ENCODE measurements around the gene ACOD1. TPM values are rescaled to one million over a fixed set of nuclear protein-coding genes. Genes with fewer than 3 reads are reported as not detected.
"Not testable (repeated sequence)": the region's sequence is repeated elsewhere in the genome, so short reads cannot be mapped to it uniquely, and the experiment has no call there.

ACOD1 gene
- total RNA-seq, 2 experiments from 2014 or later: not detected

- H3K27ac Mint-ChIP-seq; H3K4me1 Mint-ChIP-seq; DNase-seq; POLR2A ChIA-PET; H3K4me3 Mint-ChIP-seq; H3K36me3 Mint-ChIP-seq; H3K27me3 Mint-ChIP-seq; ATAC-seq (ENCODE audit: low read depth): not testable (repeated sequence)
- H3K9me3 Mint-ChIP-seq: peaks cover 18% of the 10 kb centered on the region
Observed at GRCh38 chr13:76959734-76960133, 11.4 kb downstream of the ACOD1 start.

DNA sequence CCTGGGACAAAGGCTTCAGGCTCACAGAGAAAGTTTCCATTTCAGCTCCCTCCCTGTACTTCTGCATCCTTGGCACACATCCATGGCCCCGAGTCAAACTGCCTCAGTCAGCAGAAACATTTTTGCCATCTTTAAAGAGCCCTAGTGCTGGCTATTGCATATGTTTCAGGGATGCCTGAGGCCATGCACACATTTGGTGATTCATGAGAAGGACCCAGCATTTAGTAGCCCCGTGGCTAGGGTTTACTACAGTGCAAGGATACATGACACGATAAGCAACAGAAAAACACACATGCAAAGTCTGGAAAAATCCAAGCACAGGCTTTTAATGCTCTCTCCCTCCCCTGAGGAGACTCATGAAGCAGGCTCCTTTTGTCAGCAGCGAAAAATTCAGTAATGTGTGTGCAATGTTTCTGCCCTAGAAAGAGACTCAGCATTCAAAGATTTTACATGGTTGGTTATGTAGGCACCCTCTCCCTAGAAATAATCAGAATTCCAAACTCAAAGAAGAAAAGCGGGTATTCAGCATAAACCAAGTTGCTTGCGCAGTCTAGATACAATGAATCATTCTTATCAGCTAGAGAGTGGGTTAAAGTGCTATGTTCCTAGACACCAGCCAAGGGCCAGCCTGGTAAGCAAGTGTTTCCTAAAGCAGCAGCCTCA lies 17.6 kb downstream of the ACOD1 start:
- peaks cover 4% of the 10 kb centered on the region for H3K9me3 Mint-ChIP-seq
- POLR2A ChIA-PET: no interaction called here
- H3K27ac Mint-ChIP-seq: no peak overlapping the region
- peaks cover 2% of the 10 kb centered on the region for H3K36me3 Mint-ChIP-seq
- peaks cover 2% of the 10 kb centered on the region for H3K4me1 Mint-ChIP-seq
- DNase-seq (no peak), ATAC-seq (ENCODE audit: low read depth) (no peak)
- no peak overlapping the region for H3K4me3 Mint-ChIP-seq
- peaks cover 9% of the 10 kb centered on the region for H3K27me3 Mint-ChIP-seq

- no peak for DNase-seq
- Mint-ChIP-seq H3K36me3 (no peaks in the 10 kb centered on the region), H3K4me3 (no peak overlapping the region), H3K4me1 (peaks cover 2% of the 10 kb centered on the region), H3K27ac (no peak overlapping the region), H3K9me3 (peaks cover 1% of the 10 kb centered on the region), H3K27me3 (peaks cover 16% of the 10 kb centered on the region)
- ATAC-seq (ENCODE audit: low read depth): no peak
- POLR2A ChIA-PET: no interaction called here
Observed at GRCh38 chr13:76967031-76967430, 18.7 kb downstream of the ACOD1 start.

GRCh38 chr13:76968041-76968440 lies 19.7 kb downstream of the ACOD1 start:
- Mint-ChIP-seq H3K27me3 (peaks cover 22% of the 10 kb centered on the region), H3K36me3 (no peaks in the 10 kb centered on the region), H3K9me3 (peaks cover 1% of the 10 kb centered on the region), H3K27ac (no peak overlapping the region), H3K4me1 (peaks cover 2% of the 10 kb centered on the region), H3K4me3 (no peak overlapping the region)
- DNase-seq (no peak), ATAC-seq (ENCODE audit: low read depth) (no peak)
- POLR2A ChIA-PET: no interaction called here

DNA sequence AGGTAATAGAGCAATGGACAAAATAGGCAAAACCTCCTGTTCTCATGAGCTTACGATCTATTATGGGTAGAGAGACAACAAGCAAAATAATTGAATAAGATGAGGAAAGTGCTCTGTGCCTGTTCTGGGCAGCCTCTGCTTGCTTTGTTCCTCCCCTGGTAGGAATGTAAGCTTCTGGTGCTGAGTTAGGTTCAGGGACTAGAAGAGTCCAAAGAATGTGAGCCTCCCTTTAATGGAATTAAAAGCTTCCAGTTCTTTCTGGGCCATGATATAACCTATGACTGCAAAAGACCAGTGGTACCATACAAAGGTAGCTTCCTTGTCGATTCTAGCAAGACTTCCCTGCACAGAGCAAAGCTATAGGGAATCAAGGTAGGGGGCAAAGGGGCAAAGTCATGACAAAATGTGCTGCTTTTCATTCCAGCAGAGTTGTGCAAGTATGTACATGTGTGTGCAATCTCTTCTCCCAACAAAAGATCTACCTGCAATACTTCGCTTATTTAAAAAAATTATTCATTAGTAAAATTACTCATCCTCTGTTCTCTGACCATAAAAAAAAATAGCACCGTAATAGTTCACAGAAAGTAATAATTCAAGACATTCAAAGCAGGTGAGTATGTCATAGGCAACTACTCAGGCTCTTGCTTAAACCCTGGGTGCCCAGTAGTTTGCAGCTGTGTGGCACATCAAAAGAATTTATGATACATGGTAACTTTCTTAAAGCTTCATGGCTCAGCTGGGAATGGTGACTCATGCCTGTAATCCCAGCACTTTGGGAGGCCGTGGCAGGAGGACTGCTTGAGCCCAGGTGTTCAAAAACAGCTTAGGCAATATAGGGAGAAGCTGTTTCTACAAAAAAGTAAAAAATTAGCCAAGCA lies 21.4 kb downstream of the ACOD1 start:
- H3K27me3 Mint-ChIP-seq: peaks cover 33% of the 10 kb centered on the region
- POLR2A ChIA-PET: no interaction called here
- no peaks in the 10 kb centered on the region for H3K36me3 Mint-ChIP-seq
- H3K27ac Mint-ChIP-seq: no peak overlapping the region
- no peak overlapping the region for H3K4me3 Mint-ChIP-seq
- ATAC-seq (ENCODE audit: low read depth): no peak
- H3K9me3 Mint-ChIP-seq: no peaks in the 10 kb centered on the region
- no peak for DNase-seq
- H3K4me1 Mint-ChIP-seq: peaks cover 2% of the 10 kb centered on the region

DNA sequence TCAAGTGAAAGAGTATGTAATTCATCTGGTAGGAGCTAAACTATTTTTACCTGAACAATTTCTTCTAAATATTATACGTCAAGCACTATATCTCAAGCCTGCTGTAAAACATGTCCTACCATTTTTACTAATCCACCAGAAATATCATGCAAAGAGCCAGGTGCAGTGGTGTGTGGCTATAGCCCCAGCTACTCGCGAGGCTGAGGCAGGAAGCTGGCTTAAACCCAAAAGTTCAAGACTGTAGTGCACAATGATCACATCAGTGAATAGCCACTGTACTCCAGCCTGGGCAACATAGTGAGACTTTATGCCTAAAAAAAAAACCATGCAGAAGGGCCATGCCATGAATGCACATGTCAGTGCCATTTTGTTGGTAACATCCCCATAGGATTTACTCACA lies 22.9 kb downstream of the ACOD1 start:
- no peak overlapping the region for H3K27ac Mint-ChIP-seq
- H3K4me3 Mint-ChIP-seq: no peak overlapping the region
- H3K4me1 Mint-ChIP-seq: no peaks in the 10 kb centered on the region
- peaks cover 35% of the 10 kb centered on the region for H3K27me3 Mint-ChIP-seq
- no peak for ATAC-seq (ENCODE audit: low read depth)
- no peaks in the 10 kb centered on the region for H3K9me3 Mint-ChIP-seq
- no peaks in the 10 kb centered on the region for H3K36me3 Mint-ChIP-seq
- POLR2A ChIA-PET: no interaction called here
- DNase-seq: no peak

DNA sequence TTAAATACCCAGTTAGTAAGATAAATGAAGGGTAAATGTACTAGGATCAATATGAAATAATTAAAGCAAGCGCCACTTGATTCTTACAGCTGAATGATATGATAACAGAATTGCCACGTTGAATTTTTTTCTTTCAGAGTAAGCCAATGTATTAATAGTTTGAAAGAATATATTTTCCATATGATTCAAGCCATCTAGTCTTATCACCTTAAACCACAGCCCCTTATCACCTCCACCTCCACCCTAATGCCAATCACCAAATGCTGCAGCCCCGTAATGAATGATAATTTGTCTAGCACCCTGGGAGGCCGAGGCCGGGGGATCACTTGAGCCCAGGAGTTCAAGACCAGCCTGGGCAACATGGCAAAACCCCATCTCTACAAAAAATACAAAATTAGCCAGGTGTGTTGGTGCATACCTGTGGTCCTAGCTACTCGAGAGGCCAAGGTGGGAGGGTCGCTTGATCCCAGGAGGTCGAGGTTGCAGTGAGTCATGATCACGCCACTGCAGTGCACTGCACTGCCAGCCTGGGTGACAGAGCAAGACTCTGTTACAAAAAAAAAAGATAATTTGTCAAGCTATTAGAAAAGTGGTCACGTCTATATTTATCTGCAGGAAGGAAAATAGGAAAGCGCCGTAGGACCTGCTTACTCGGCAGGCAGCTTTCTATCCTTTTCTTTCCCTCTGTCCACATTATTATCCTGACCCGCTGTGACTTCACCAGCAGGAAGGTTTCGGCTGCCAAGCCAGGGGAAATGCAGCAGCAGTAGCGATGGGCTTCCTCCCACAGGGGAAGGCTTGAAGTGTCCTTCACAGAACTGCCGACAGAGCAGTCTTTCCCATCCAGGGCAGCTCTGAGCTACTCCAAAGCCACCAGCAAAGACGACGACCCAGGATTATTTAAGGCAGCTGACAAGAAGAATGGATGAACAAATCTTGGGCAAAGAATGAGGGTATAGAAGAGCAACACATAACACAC lies 23.8 kb downstream of the ACOD1 start:
- POLR2A ChIA-PET: no interaction called here
- H3K9me3 Mint-ChIP-seq: no peaks in the 10 kb centered on the region
- H3K27me3 Mint-ChIP-seq: peaks cover 42% of the 10 kb centered on the region

DNA sequence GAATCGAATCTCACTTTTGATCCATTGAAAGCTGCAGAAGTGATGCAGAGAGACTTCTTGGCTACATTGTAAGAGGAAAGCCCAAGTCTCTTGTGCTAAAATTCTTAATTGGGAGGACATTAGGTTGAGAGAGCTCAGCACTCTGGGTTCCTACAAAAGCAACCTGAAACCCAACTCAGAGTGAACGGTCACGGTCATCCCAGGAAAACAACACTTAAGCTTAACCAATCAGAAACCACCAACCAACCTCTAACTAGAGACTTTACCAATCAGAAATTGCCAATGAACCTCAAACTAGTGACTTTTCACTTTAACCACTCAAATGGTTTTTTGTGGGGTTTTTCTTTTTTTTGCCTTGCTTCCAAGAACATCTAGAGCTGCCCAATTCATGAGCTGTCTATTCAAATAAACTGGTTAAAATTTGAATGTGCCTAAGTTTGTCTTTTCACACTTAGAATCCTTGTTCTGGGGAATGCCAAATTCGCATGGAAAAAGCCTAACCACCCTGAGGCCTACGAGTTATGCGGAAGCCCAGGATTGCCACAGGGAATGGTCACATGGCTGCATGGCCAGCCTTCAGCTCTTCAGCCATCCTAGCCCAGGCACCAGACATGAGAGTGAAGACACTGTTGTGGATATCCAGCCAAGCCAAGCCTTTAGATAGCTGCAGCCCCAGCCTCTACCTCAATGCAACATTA lies 25.8 kb downstream of the ACOD1 start:
- Mint-ChIP-seq H3K9me3 (no peaks in the 10 kb centered on the region), H3K27ac (no peak overlapping the region), H3K27me3 (peaks cover 52% of the 10 kb centered on the region), H3K4me3 (no peak overlapping the region), H3K36me3 (no peaks in the 10 kb centered on the region), H3K4me1 (peaks cover 4% of the 10 kb centered on the region)
- DNase-seq (no peak), ATAC-seq (ENCODE audit: low read depth) (no peak)
- POLR2A ChIA-PET: no interaction called here

More for the DNA sequence above, 23.8 kb downstream of the ACOD1 start:
- Mint-ChIP-seq H3K36me3 (no peaks in the 10 kb centered on the region), H3K4me3 (no peak overlapping the region), H3K4me1 (peaks cover 4% of the 10 kb centered on the region), H3K27ac (no peak overlapping the region)
- ATAC-seq (ENCODE audit: low read depth): no peak
- DNase-seq: no peak

DNA sequence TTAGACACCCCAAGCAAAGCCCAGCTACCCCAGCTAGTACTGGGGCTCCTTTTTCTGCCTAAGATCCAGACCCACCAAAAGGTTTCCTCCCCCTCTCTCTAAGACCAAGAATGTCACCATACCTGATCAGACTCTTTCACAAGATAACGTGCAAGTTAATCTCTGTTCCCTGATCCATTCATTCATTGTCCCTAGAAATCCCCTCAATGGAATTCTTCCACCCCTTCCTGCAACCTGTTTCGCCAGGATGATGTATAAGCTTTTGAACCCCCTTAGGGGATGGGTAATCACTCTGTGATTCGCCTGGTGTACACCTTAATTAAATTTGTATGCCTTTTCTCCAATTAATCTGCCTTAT lies 26.3 kb downstream of the ACOD1 start:
- Mint-ChIP-seq H3K36me3 (no peaks in the 10 kb centered on the region), H3K27ac (no peak overlapping the region), H3K27me3 (peaks cover 53% of the 10 kb centered on the region), H3K4me3 (no peak overlapping the region), H3K9me3 (no peaks in the 10 kb centered on the region), H3K4me1 (peaks cover 4% of the 10 kb centered on the region)
- ATAC-seq (ENCODE audit: low read depth) (no peak), DNase-seq (no peak)
- POLR2A ChIA-PET: no interaction called here

DNA sequence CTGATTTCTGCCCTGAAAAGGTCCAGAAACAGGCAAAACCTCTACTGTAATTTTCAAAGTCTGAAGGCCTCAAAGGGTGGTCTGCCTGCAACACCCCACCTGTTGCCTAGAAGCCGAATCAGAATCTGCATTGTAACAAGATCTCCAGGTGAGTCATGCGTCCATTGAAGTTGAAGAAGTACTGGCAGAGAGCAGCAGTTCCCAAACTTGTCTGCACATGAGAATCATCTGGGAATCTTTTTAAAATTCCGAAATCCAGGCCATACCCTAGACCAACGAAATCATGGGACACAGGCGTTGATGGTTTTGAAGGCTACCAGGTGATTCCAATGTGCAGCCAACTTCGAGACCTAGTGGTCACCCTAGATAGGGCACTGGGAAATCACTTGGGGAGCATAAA lies 27.6 kb downstream of the ACOD1 start:
- Mint-ChIP-seq H3K36me3 (no peaks in the 10 kb centered on the region), H3K27me3 (peaks cover 56% of the 10 kb centered on the region), H3K4me1 (peaks cover 4% of the 10 kb centered on the region), H3K9me3 (no peaks in the 10 kb centered on the region), H3K4me3 (no peak overlapping the region), H3K27ac (no peak overlapping the region)
- ATAC-seq (ENCODE audit: low read depth) (no peak), DNase-seq (no peak)
- POLR2A ChIA-PET: no interaction called here

DNA sequence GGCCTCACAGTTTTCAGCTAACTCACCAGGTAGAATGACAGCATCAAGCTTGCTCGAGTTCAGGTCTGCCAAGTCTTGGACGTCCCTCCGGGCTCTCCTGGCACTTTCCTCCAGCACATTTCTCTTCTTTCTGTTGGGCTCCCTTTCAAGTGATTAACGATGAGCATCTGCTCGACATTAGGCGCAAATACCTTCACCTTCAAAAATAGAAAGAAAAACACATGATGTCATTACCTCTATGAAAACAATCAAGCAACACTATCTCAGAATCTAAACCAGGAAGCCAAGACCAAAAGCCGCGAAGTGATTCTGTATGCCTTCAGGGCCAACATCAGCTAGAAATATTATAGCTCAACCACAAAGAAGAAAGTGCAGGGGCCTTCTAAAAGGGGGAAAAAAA lies 28.2 kb downstream of the ACOD1 start:
- Mint-ChIP-seq H3K36me3 (no peaks in the 10 kb centered on the region), H3K4me3 (peak overlapping the region; percentile 9), H3K4me1 (peaks cover 4% of the 10 kb centered on the region), H3K9me3 (no peaks in the 10 kb centered on the region), H3K27me3 (peaks cover 60% of the 10 kb centered on the region), H3K27ac (no peak overlapping the region)
- DNase-seq: no peak
- POLR2A ChIA-PET: interaction anchor here (0.6 to 1.3 kb wide), 2 partner anchors 16 to 26 kb away, joined by 3 to 4 read pairs; no protein-coding TSS in a partner anchor
- no peak for ATAC-seq (ENCODE audit: low read depth)

DNA sequence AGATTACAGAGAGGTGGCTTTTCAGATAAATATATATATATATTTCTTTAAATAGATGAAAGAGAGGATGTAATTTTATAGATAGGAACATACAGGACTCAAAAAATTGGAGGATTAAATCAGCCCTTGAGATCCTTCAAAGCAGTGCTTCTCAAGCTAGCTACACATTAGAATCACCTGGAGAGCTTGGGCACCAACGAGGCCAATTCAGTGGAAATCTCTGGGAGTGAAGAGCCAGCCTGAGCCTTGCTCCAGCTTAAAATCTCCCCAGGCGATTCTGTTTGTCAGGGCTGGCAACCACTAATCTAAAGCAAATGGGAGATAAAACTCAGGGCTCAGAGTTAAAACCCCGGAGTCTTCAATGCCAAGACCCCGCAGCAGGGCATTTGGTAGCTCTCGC lies 28.6 kb downstream of the ACOD1 start:
- POLR2A ChIA-PET: interaction anchor here (0.6 to 1.3 kb wide), 2 partner anchors 16 to 25 kb away, joined by 3 to 4 read pairs; no protein-coding TSS in a partner anchor
- Mint-ChIP-seq H3K4me3 (no peak overlapping the region), H3K27me3 (peaks cover 60% of the 10 kb centered on the region)

More for the DNA sequence above, 28.6 kb downstream of the ACOD1 start:
- no peak for ATAC-seq (ENCODE audit: low read depth)
- Mint-ChIP-seq H3K4me1 (peaks cover 4% of the 10 kb centered on the region), H3K27ac (no peak overlapping the region), H3K9me3 (no peaks in the 10 kb centered on the region), H3K36me3 (no peaks in the 10 kb centered on the region)
- no peak for DNase-seq

Measured in activated naive CD8-positive, alpha-beta T cell treated with anti-CD3 and anti-CD28 coated beads, Interleukin-2, amount 10 ng/mL, durations not matched to agents 7 days and 5 days (primary cell).